Adipose tissue (tissue), 3 donors: Measurements from ENCODE around the gene SCN3B. TPM values are rescaled to one million over a fixed set of nuclear protein-coding genes. Genes with fewer than 3 reads are reported as not detected.
"Not testable (repeated sequence)": the region's sequence is repeated elsewhere in the genome, so short reads cannot be mapped to it uniquely, and the experiment has no call there.

Experiments used
- H3K27ac ChIP-seq: one replicate; pipeline ENCODE4 v1.5.1; 2013; ENCODE audit warnings: low read depth, low read length
- WGBS, 3 donors: extraction: QIAGEN DNeasy Blood & Tissue Kit; methylation state at CpG; one replicate each; pipeline ENCODE4 v1.1.7; 2013; 5-methylcytosine and 5-hydroxymethylcytosine counted together
- polyA plus RNA-seq, 3 donors: library from polyadenylated mRNA; stranded (reverse); fragments of 200-250 nt; gene quantifications; one replicate each; pipeline ENCODE4 v1.2.3, GENCODE V29; 2013
- donor health status: healthy with polysubstance abuse.
- donor health status: Bipolar disorder and iron deficiency.
- donor health status: healthy.

The SCN3B gene
- polyA plus RNA-seq, 3 donors: 0.70 to 1.7 (median 1.6) TPM

DNA sequence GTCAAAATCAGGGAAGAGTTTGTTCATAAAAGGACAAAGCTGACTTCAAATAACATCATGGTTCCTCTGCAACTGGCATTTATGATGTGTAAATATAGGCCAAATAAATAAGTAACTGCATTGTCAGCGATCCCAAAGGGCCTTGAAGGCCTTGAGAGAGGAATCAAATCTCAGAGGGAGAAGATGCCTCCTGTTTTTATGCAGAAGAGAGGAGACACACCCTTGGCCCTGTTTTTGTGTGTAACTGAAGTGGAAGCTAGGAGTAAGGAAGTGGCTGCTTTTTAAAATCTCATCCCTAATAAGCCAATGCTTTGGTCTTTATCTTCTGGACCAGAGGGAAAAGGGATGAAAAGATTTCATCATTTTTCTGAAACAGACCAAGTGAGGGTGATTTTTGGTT is 15.7 kb upstream of the SCN3B start:
- 57 to 85% (median 73%) methylated on average over 1 of the region's 1 CpG for WGBS, 3 donors
- no peak overlapping the region for H3K27ac ChIP-seq

DNA sequence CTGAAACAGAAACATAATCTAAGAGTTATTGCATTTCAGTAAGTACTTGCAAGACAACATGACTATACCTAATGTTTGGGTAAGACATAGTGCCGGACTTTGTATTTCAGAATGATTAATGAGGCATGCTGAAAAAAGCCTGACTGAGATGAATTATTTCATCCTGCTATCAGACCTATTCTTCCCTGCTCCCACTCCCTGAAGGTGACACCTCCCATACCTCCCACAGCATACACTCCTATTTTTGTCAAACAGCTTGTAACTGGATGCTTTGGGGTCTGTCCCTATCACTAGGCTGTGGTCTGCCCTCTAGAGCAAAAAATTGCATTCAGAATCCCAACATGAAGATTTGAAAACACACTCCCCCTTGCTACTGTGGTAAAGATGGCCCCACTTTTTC is 10.9 kb upstream of the SCN3B start:
- no peak overlapping the region for H3K27ac ChIP-seq
- WGBS, 3 donors: 59 to 76% (median 64%) methylated on average over 1 of the region's 1 CpG

DNA sequence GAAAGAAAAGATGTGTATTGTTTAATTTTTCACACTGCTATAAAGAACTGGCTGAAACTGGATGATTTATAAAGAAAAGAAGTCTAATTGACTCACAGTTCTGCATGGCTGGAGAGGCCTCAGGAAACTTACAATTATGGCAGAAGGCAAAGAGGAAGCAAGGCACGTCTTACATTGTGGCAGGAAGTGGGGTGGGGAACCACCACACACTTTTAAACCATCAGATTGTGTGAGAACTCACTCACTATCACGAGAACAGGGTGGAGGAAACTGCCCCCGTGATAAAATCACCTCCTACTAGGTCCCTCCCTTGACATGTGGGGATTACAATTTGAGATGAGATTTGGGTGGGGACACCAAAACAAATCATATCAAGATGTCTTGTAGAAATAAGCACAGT is 5.5 kb upstream of the SCN3B start:
- not testable (repeated sequence) for H3K27ac ChIP-seq
- 17 to 28% (median 20%) methylated on average over 3 of the region's 3 CpGs for WGBS, 3 donors

DNA sequence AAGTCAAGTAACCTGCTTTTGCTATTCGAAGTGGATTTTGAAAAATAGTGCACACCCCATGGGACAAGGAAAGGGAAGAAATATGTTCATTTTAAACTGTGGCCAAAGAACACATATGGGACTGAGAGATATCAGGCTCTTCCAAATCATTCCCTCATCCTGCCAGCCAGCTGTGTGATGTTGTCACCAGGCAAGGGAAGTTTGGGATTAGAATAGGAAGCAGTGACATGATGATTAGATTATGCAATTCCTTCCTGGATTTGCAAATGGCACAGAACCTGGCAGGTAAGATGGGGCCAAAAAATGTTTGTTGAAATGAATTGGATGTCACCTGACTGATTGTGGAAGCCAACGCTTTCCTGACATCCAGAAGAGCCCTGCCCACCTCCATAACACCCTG is 4.9 kb upstream of the SCN3B start:
- no peak overlapping the region for H3K27ac ChIP-seq

DNA sequence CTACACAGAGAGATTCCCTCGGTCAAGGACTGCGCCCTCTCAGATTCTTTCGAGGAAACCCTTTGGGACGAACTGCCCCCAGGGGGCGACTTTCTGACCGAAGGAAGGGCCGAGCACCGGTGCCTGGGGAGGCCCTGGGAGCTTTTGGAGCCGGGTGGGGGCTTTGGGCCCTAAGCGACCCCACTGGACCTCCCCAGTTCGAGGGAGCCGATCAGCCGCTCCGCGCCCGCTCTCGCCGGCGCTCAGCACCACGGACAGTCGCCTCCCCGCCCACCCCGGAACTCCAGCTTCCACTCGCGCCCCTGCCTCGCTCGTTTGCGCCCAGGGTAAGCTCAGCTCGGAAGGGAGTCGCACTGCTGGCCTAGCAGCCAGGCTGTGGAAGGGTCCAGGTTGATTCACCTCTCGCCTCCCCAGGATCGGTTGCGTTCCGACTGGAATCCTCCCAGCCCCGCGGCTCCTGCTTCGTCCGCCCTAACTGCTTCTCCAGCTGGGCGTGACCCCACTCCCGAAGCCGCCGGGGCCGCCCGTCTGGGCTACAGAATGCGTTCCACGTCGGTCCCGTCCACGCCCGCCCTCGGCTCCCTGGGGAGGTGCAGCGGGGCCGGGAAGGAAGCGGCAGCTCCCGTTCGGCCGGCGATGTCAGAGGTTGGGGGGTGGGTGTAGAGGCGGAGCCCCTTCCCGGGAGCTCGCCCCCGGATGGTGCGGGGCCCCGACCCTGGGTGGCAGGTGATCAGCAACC is 428 bp downstream of the SCN3B start:
- no peak overlapping the region for H3K27ac ChIP-seq
- WGBS, 3 donors: 0 to 1% (median 1%) methylated on average over 52 to 64 of the region's 64 CpGs

More for the DNA sequence above, 4.9 kb upstream of the SCN3B start:
- WGBS, 3 donors: 62 to 71% (median 66%) methylated on average over 2 of the region's 2 CpGs

DNA sequence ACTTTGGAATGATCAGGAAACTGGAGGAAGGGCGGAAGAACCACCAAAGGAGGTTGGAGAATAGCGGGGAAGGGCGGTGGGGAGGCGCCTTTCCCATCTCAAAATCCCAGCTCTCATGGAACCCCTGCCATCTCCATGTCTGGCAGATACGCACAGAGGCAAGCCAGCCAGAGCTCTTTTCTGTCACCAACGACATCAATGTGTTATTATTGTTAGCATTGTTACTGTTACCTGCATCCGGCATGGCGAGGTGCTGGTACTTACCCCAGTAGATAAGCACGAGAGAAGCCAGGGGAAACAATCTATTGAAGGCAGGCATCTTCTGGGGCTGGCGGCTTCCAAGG is 969 bp downstream of the SCN3B start:
- no peak overlapping the region for H3K27ac ChIP-seq
- 9 to 15% (median 11%) methylated on average over 10 of the region's 10 CpGs for WGBS, 3 donors

DNA sequence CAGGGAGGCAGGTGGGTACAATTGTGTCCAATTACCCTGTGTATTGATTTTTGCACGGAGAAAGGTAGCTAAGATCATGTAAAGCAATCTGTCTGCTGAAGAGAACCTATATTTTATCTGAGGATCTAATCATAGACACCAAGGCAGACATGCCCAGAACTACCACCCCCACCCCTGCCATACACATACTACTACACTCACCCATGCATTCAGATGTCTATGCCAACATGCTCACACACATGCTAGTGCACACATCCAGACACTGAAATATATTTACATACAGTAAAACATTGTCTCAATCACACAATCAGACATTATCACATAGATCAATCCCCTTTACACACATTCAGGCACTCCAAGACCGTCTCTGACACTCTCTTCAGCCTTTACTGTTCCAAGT is 1.8 kb downstream of the SCN3B start:
- WGBS, 3 donors: 30 to 65% (median 59%) methylated on average over 2 of the region's 2 CpGs
- no peak overlapping the region for H3K27ac ChIP-seq

DNA sequence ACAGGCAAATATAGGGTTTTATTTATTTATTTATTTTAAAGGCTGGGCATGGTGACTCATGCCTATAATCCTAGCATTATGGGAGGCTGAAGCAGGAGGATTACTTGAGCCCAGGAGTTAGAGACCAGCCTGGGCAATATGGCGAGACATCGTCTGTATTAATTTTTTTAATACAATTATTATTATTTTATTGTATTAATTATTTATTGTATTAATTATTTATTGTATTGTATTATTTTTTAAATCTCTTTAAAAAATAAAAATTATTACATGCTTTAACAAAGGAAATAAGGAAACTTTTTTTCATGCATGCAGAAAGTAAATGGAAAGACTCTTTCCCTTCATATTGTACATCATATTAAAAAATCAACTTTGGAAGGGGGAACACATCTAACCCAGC is 3.5 kb downstream of the SCN3B start:
- 90 to 97% (median 96%) methylated on average over 2 of the region's 2 CpGs for WGBS, 3 donors
- no peak overlapping the region for H3K27ac ChIP-seq

DNA sequence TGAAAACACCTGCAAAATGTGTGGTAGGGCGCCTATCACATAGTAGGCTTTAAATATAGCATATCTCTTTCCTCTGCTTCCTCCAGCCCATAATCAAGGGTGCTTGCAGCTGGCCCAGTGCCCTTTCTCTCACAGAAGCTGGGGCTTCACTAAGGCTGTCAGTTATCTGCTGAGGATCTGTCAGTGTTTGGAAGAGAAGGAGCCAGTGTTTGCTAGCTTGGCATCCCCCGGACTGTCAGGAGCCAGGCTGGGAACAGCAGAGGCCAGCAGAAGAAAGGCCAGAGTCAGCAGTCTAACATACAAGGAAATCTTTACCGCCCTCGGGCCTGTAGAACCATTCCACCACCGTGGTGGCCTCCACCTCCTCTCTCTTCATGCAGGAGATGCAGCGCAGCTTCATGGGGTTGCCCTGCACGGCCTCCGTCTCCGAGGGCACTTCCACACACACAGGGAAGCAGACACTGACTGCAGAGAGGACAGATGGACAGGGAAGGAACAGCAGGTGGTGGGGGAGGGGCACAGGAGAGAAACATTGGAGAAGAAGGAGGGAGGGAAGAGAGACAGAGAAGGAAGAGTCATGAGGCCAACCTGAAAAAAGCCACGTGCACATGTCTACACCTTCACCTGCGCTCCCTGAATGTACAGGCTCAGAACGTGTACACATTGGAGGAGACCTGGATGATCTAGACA is 9.0 kb downstream of the SCN3B start:
- 69 to 87% (median 84%) methylated on average over 12 of the region's 12 CpGs for WGBS, 3 donors
- H3K27ac ChIP-seq: no peak overlapping the region

DNA sequence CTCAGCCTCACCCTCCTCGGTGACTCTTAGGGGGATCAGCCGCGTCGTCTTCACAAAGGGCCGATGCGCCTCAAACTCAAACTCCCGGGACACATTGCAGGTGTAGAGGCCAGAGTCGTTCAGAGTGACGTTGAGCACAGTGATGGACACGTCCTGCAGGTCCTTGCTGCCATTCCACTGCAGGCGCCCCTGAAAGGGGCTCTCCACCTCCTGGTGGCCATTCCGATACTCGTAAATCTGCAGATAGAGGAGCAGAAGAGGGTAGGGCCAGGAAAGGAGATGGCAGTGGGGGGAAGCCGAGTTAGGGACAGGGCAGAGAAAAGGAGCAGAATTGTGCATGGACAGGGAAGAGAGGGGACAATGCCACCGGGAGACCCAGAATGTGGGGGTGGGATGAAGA is 12.0 kb downstream of the SCN3B start:
- 83 to 89% (median 87%) methylated on average over 15 of the region's 15 CpGs for WGBS, 3 donors
- no peak overlapping the region for H3K27ac ChIP-seq

DNA sequence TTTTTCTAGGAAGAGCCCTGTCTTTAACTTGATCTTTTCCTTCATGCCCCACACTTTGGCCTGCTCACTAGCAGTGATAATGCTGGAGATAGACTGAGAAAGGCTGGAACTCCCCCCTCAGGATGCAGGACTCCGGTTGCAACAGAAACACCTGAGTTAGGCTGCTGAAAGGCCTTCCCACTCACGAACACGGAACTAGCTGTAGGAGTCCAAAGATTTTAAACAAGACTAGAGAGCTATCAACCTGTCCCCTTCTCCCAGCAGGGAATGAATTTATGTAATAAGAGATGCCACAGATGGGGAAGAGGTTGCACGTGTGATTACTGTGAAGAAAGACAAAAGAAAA is 13.0 kb downstream of the SCN3B start:
- H3K27ac ChIP-seq: no peak overlapping the region
- WGBS, 3 donors: 63 to 72% (median 71%) methylated on average over 4 of the region's 4 CpGs

DNA sequence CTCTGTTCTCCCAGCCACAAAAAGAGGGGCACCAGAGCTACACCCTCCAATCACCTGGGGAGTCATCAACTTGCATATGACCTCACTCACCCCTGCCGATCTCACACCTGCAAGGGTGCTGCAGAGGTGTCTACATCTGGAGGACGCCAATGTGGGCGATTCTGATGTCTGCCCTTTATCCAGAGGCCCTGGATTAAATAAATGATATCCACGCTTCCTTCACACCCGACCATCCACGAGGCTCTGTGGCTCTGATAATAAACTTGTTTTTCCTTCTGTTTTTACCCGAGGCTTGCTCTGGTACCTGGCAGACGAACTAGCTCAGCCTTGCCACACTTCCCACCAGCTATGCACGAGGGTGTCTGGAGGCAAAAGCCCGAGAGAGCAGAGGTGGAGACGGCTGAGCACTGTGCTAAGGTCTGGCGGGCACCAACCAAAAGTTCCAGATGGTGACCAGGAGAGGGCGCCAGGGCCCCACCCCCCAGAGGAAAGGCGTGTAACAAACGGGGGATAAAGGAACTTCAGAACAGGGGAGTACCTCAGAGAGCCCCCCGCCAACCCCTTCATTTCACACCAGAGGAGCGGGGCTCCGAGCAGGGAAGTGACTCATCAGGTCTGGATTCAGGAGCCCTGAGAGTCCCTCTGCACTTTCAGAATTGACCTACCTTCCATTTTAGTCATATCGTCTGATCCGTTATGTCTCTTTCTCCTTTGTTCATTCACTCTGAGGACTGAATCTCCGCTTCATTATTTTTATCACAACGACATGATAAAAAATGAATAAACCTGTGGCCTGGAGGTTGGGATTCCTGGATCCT is 13.5 kb downstream of the SCN3B start:
- no peak overlapping the region for H3K27ac ChIP-seq
- 26 to 36% (median 33%) methylated on average over 22 of the region's 22 CpGs for WGBS, 3 donors

DNA sequence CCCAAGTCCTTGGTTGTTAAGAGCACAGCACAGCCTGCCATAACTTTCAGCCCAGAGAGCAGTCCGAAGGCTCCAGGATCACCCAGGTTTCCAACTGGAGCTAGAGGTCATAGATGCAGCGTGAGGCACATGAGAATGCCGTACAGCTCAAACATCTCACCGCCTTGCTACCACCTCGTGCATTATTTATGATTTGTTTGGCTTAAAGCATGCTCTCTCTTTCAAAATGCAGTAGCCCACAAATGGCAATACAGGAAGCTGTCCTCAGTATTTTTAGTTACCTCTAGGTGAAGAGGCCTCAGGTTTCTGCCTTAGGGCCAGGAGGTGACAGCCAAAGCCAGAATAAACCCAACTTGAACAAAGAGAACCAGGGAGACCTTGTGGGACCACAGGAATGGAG is 14.4 kb downstream of the SCN3B start:
- 63 to 75% (median 66%) methylated on average over 5 of the region's 5 CpGs for WGBS, 3 donors
- no peak overlapping the region for H3K27ac ChIP-seq

DNA sequence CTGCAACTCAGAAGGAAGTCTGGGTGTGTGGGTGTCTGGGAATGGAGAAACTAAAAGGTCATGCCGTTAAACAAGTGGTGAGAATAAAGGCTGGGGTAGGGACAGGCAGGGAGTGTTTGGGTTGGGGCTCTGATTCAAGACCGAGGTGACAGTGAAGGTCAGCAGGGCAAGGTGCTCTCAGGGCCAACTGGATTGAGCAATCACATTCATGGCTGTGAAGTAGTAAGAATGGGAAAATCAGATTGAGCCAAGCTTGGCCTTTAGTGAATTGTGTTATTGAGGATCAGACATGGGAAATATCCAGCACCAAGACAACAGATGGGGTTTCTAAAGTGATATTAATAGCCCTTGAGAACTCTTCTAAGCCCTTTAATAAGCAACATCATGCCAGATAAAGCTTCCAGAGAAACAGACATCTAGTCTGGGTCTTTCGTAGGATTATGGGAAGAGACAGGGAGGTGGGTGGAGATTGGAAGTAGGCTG is 24.3 kb downstream of the SCN3B start:
- WGBS, 3 donors: 43 to 49% (median 49%) methylated on average over 3 of the region's 3 CpGs
- no peak overlapping the region for H3K27ac ChIP-seq

DNA sequence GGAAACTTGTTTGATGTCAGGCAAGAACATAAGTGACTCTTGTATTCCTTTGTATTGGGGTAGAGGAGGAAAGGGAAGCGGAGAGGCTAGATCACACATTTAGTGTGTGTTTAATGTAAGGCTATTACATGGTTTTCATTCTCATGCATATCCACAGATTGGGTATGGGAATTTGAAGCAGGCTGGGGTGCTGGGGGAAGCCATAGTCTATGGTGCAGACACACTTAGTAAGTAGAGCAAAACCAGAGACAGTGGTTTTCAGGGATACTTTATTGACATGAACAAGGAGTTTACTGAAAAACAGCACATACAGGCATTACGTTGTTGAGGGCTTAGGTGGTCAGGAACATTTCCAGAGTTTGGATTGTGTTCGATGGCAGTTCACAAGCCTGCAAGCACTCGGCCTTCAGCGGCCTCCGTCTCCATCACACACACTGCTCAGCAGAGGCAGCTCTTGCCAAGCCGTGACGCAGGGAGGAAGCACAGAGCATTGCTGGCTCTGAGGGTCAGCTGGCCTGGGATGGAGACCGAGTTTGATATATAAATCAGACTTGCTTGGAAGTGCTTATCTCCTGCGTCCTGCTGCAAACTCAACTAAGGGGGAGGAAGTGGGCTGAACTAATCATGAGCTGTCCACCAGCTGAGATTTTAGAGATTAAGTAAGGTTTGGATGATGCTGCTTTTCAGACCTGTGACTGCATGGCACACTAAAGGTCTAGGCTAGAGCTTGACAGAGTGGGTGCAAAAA is 25.3 kb downstream of the SCN3B start:
- no peak overlapping the region for H3K27ac ChIP-seq
- 16 to 59% (median 25%) methylated on average over 10 of the region's 10 CpGs for WGBS, 3 donors

DNA sequence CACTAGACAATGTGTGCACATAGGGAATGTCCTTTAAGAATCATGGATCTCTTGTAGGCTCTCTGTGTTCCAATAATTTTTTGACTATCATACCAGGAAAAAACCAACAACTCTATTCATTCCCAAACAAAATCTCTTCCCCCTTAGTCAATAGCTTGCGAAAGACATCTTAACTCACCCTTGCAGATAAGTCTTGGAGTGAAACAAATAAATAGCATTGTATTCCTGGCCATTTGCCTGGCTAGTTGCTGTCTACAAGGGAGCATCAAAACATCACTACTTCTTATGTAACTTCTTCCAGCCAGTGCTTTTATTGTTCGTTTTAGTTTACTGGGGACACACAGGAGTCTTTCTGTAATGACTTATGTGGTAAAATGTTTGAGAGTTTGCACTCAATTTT is 29.4 kb downstream of the SCN3B start:
- 87 to 91% (median 87%) methylated on average over 2 of the region's 2 CpGs for WGBS, 3 donors
- H3K27ac ChIP-seq: no peak overlapping the region

DNA sequence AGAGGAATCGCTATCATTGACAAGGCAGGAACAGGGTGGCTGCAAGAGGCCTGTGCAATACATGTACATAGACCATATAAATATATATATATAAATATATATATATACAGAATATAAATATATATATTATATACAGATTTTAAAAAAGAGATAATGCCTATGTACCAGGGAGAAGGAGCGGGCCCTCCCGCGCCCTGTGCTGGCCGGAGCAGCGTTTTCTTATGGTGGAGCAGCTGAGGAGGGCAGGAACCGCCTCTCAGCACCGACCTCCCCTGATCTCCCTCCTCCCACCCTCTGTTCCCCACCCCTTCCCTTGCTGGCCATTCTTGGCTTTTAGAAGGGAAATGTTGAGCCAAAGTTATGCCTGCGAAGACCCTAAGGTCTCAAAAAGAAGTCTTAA is 31.8 kb downstream of the SCN3B start:
- WGBS, 3 donors: 92 to 95% (median 94%) methylated on average over 9 of the region's 9 CpGs
- H3K27ac ChIP-seq: no peak overlapping the region

DNA sequence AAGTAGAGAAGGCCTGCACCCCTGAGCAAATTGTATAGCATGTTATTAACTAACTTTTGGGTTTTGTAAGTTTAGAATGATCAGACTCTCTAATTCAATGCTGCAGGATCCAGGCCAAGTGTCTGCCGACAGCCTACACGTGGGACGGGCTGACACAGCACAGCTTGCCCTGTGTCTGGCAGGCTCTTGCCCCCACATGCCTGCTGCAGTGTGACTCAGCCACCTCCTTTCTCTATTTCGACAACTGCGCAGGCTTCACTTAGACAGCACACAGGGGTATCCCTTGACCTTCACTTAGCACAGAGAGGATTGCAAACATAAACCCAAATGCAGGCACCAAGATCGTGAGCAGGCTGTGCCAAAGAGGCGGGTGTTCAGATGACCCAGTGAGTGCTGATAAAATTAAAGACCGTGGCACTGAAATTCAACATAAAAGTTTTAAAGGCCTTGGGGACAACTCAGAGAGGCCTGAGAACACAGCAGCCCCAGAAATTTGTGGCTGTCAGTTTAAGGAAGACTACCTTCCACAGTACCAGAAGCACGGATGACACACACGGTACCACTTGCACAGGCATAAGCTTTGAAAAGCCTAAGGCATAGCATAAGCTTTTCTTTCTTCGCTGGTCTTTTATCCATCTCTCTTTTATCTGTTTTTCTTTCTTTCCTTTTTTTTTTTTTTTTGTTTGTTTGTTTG is 37.8 kb downstream of the SCN3B start:
- 60 to 82% (median 71%) methylated on average over 11 of the region's 11 CpGs for WGBS, 3 donors
- H3K27ac ChIP-seq: no peak overlapping the region
